GM19035 (cell line): ENCODE results near the gene RBL1.

Experiments used
- ATAC-seq: cut with Tn5 transposase; IDR thresholded peaks from one replicate; pipeline ENCODE4 v1.9.1; 2021; ENCODE audit not compliant: unreplicated experiment

RBL1 gene

GRCh38 chr20:36951979-36952738 is 143.6 kb downstream of the RBL1 start:
- no peak for ATAC-seq

DNA sequence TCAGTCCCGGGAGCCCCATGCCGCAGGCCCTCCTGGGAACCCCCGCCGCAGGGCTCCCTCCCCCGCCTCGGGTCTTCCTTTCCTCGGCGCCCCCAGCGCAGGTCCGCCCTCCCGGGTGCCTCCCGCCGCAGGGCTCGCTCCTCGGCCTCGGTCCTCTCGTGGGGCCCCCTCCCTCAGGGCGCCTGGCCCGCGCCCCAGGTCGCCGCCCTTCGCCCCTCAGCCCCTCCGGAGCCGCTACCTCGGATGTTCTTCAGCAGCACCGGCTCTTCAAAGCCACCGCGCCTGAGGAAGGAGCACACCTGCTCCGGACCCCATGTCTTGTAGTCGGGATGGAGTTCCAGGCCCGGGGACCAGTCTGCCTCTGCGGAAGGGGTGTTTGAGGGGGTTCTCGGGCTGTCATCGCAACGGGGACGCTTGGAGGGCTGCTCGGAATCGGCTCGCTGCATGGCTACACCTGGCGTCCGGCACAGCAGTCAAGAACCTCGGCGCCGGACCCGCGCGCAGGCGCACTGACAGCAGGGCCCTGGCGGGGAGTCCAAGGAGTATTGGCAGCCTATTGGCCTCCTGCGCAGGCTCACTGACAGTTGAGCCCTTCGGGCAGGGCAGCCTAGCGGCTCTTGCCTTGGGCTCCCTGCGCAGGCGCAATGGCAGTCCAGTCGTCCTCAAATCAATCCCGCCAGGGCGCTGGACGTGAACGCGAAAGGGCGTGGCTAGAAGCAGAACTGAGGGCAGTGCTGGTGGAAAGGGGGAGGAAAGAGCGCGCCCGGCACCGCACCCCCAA is 144.4 kb downstream of the RBL1 start, which contains the start of gene SAMHD1:
TSS of gene SAMHD1 (minus strand) at position 511 of the 781 bp plus-strand sequence. CDS start at position 446, 65 bp downstream.
- peak; percentile 93 for ATAC-seq

GRCh38 chr20:36950414-36951197 is 145.2 kb downstream of the RBL1 start:
- ATAC-seq: peak; percentile 3
